Skeletal muscle satellite cell (primary cell): Measurements from ENCODE around the gene LSM3.

ENCODE experiments used
- H3K27me3 ChIP-seq: 2 replicates; pipeline ENCODE4 v1.7.0; 2013; ENCODE audit warnings: low read length; ENCODE audit not compliant: control insufficient read depth, insufficient read depth
- H3K36me3 ChIP-seq: 2 replicates; pipeline ENCODE4 v1.7.0; 2013; ENCODE audit warnings: mild to moderate bottlenecking, control low read depth, low read length; ENCODE audit not compliant: insufficient read depth
- H3K4me1 ChIP-seq: 2 replicates; pipeline ENCODE4 v1.7.0; 2013; ENCODE audit warnings: low read length; ENCODE audit not compliant: control insufficient read depth, insufficient read depth
- H3K4me2 ChIP-seq: 2 replicates; pipeline ENCODE4 v1.7.0; 2013; ENCODE audit warnings: mild to moderate bottlenecking, low read length
- H3K4me3 ChIP-seq: 2 replicates; pipeline ENCODE4 v1.7.0; 2013; ENCODE audit warnings: low read length
- H3K9ac ChIP-seq: 2 replicates; pipeline ENCODE4 v1.7.0; 2013; ENCODE audit warnings: mild to moderate bottlenecking, low read depth, low read length, moderate library complexity
- H3K9me3 ChIP-seq: replicated peaks from 2 replicates; pipeline ENCODE4 v1.7.0; 2013; ENCODE audit warnings: mild to moderate bottlenecking, control low read depth, low read length

The LSM3 gene

GRCh38 chr3:14152233-14152962 lies 26.2 kb upstream of the LSM3 start:
- peaks cover 3% of the 10 kb centered on the region for H3K4me1 ChIP-seq
- H3K9ac ChIP-seq, result no peak overlapping the region
- H3K9me3 ChIP-seq, result no peaks in the 10 kb centered on the region
- H3K27me3 ChIP-seq, result no peaks in the 10 kb centered on the region
- no peak overlapping the region for H3K4me3 ChIP-seq
- no peak overlapping the region for H3K4me2 ChIP-seq
- peaks cover 59% of the 10 kb centered on the region for H3K36me3 ChIP-seq

GRCh38 chr3:14152963-14153355 lies 25.7 kb upstream of the LSM3 start:
- no peak overlapping the region for H3K4me3 ChIP-seq
- peaks cover 60% of the 10 kb centered on the region for H3K36me3 ChIP-seq
- H3K9ac ChIP-seq, result no peak overlapping the region
- no peaks in the 10 kb centered on the region for H3K27me3 ChIP-seq
- peaks cover 3% of the 10 kb centered on the region for H3K4me1 ChIP-seq
- no peaks in the 10 kb centered on the region for H3K9me3 ChIP-seq
- H3K4me2 ChIP-seq, result no peak overlapping the region

- no peak overlapping the region for H3K4me2 ChIP-seq
- H3K4me3 ChIP-seq, result no peak overlapping the region
- no peak overlapping the region for H3K9ac ChIP-seq
- H3K36me3 ChIP-seq, result peaks cover 62% of the 10 kb centered on the region
- H3K9me3 ChIP-seq, result no peaks in the 10 kb centered on the region
- H3K27me3 ChIP-seq, result no peaks in the 10 kb centered on the region
- H3K4me1 ChIP-seq, result peaks cover 3% of the 10 kb centered on the region
Observed at GRCh38 chr3:14153663-14154062, 25.0 kb upstream of the LSM3 start.

GRCh38 chr3:14154276-14154675 lies 24.3 kb upstream of the LSM3 start:
- H3K4me3 ChIP-seq, result no peak overlapping the region
- H3K27me3 ChIP-seq, result no peaks in the 10 kb centered on the region
- H3K4me2 ChIP-seq, result no peak overlapping the region
- H3K9me3 ChIP-seq, result no peaks in the 10 kb centered on the region
- peaks cover 68% of the 10 kb centered on the region for H3K36me3 ChIP-seq
- H3K9ac ChIP-seq, result no peak overlapping the region
- peaks cover 3% of the 10 kb centered on the region for H3K4me1 ChIP-seq

- H3K9me3 ChIP-seq, result no peaks in the 10 kb centered on the region
- peaks cover 3% of the 10 kb centered on the region for H3K4me1 ChIP-seq
- H3K4me3 ChIP-seq, result no peak overlapping the region
- H3K36me3 ChIP-seq, result peaks cover 75% of the 10 kb centered on the region
- H3K27me3 ChIP-seq, result no peaks in the 10 kb centered on the region
- H3K9ac ChIP-seq, result no peak overlapping the region
- no peak overlapping the region for H3K4me2 ChIP-seq
Observed at GRCh38 chr3:14154895-14155440, 23.6 kb upstream of the LSM3 start.

- peaks cover 84% of the 10 kb centered on the region for H3K36me3 ChIP-seq
- H3K4me2 ChIP-seq, result no peak overlapping the region
- no peaks in the 10 kb centered on the region for H3K4me1 ChIP-seq
- no peaks in the 10 kb centered on the region for H3K27me3 ChIP-seq
- H3K4me3 ChIP-seq, result no peak overlapping the region
- no peak overlapping the region for H3K9ac ChIP-seq
- peaks cover 6% of the 10 kb centered on the region for H3K9me3 ChIP-seq
Observed at GRCh38 chr3:14156201-14156600, 22.4 kb upstream of the LSM3 start.

- peaks cover 13% of the 10 kb centered on the region for H3K9me3 ChIP-seq
- no peaks in the 10 kb centered on the region for H3K27me3 ChIP-seq
- no peaks in the 10 kb centered on the region for H3K4me1 ChIP-seq
- H3K4me2 ChIP-seq, result no peak overlapping the region
- H3K36me3 ChIP-seq, result peaks cover 84% of the 10 kb centered on the region
- no peak overlapping the region for H3K4me3 ChIP-seq
- H3K9ac ChIP-seq, result no peak overlapping the region
Observed at GRCh38 chr3:14156843-14157561, 21.6 kb upstream of the LSM3 start.

- Histone ChIP-seq H3K27me3 (no peaks in the 10 kb centered on the region), H3K36me3 (peaks cover 85% of the 10 kb centered on the region), H3K9me3 (peaks cover 13% of the 10 kb centered on the region), H3K9ac (no peak overlapping the region), H3K4me2 (no peak overlapping the region), H3K4me3 (no peak overlapping the region), H3K4me1 (no peaks in the 10 kb centered on the region)
Observed at GRCh38 chr3:14157951-14158350, 20.7 kb upstream of the LSM3 start.

- H3K36me3 ChIP-seq, result peaks cover 85% of the 10 kb centered on the region
- H3K4me2 ChIP-seq, result no peak overlapping the region
- H3K4me3 ChIP-seq, result no peak overlapping the region
- H3K9me3 ChIP-seq, result peaks cover 13% of the 10 kb centered on the region
- no peaks in the 10 kb centered on the region for H3K27me3 ChIP-seq
- H3K9ac ChIP-seq, result no peak overlapping the region
- H3K4me1 ChIP-seq, result no peaks in the 10 kb centered on the region
Observed at GRCh38 chr3:14158370-14158769, 20.2 kb upstream of the LSM3 start.

- Histone ChIP-seq H3K27me3 (no peaks in the 10 kb centered on the region), H3K9me3 (peaks cover 13% of the 10 kb centered on the region), H3K4me1 (no peaks in the 10 kb centered on the region), H3K4me2 (no peak overlapping the region), H3K9ac (no peak overlapping the region), H3K4me3 (no peak overlapping the region), H3K36me3 (peaks cover 84% of the 10 kb centered on the region)
Observed at GRCh38 chr3:14159426-14159825, 19.2 kb upstream of the LSM3 start.

GRCh38 chr3:14161282-14161681 lies 17.3 kb upstream of the LSM3 start:
- Histone ChIP-seq H3K9me3 (peaks cover 13% of the 10 kb centered on the region), H3K4me3 (no peak overlapping the region), H3K36me3 (peaks cover 95% of the 10 kb centered on the region), H3K4me1 (no peaks in the 10 kb centered on the region), H3K4me2 (no peak overlapping the region), H3K27me3 (no peaks in the 10 kb centered on the region), H3K9ac (no peak overlapping the region)
